Measurements from ENCODE around the gene LKAAEAR1.

Gene LKAAEAR1

DNA sequence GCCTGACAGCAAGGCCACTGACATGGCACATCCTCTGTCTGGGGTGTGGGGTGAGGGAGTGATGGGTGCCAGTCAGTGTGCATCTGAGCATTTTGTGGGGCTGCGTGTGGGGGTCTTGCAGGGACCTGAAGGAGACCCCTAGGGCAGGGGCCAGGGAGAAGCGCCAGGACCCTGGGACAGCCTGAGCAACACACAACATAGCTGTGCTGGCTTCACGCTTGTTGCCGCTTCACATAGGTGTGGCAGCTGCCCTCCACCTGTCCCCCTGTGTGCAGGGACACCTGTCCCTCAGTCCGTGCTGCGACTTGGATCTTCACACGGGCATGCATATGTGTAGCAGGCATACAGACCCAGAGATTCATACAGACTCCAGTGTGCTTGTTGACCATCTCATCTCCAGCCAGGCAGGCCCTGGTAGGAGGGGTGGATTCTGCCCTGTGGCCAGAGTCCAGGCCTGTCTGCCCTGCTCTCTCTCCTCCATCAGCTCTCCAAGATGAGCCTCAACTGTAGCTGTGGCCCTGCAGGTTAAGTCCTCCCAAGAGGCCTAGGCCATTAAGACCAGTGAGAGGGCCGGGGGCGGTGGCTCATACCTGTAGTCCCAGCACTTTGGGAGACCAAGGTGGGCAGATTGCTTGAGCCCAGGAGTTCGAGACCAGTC, 26.3 kb upstream of the LKAAEAR1 start:
- DNase-seq (ENCODE audit: low spot score): no peak

DNA sequence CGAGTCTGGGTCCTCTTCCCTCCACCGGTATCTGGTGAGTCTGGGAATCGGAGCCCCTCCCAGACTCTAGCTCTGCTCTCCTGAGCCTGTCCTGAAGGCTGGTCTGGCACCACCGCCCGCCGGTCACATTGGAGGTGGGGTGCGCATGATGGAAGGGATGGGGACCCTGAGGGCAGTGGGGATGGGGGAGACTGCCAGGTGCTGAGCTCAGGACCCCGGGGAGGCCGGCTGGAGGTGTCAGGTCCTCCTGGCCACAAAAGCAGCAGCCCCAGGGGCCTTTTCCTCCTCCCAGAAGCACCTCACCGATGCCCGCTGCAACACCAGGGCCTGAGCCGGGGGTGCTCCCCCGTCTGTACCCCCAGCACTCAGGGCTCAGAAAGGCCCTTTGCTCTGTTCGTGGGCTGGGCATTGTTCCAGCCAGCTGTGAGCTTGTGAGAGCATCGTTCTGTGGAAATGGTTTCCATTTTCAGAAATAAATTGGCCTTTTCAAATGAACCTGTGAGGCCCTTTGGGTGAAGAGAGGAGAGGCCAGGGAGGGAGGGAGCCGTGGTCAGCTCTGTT, 25.7 kb upstream of the LKAAEAR1 start:
- DNase-seq (ENCODE audit: low spot score): no peak

DNA sequence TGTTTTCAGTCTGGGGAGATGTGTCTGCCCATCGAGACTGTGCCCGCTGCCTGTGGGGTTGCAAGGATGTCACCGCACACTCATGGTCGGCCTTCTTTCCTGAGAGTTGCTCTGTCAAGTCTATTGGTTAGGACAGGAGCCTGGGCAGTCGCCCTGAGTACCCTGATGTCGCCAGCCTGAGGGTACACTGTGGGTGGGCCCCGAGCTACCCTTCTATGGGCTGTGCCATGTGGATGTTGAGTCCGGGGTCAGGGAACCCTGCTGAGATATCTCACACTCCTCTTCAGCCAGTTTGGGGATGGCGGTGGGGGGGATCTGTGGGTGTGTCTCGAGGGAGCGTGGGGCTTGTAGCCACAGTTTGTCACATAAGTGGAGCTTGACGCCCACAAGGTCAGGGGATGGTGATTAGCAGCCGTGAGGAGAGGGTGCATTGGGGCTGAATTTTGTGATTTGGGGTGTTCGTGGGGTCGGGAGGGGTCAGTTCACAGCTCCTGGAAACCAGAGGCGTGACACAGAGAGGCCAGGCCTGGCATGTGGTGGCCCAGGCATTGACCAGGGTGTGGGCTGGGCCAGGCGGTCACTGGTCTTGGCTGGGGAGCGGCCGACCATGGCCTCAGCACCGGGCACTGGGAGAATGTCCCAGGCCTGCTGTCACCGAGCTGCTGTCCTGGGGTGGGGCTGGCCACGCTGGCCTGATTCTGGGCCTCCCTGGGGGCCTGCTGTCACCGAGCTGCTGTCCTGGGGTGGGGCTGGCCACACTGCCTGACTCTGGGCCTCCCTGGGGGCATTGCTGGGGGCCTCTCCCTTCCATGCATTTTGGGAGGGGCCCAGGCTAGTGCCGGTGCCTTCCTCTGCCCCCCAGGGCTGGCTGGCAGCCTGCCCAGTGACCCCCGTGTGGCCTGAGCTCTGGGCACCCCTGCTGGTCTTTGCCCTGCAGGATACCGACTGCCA, 24.8 kb upstream of the LKAAEAR1 start:
- no peak for DNase-seq (ENCODE audit: low spot score)

DNA sequence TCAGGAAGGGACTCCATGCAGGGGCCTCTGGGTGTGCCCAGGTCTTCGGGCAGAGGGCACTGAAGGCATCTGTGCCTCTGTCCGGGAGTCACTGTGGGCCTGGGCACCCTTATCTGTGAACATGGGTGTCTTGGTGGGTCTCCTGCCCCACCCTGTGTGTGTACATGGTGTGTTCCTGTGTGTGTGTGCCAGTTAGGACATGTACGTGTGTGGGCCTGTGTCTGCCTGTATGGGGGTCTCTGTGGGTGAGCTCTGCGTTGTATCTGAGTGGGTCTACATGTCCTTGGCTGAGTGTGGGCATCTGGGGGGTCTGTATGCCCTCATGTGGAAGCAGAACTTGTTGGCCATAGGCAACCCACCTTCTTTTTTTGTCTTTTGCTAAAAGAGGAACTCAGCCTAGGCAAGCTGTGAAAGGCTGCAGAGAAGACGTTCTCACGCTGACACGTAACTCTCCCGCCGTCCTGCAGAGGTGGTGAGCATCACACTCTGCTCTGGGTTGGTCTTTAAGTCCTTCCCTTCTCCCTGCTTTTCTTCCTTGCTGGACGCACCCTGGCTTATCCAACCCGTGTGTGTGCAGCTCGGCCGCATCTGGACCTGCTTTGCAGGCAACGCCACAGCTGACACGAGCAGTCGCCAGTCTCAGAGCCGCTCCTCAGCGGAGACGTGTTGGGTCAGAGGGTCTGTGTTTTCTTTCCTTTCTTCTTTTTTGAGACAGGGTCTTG, 23.7 kb upstream of the LKAAEAR1 start:
- DNase-seq (ENCODE audit: low spot score): peak; percentile 70

DNA sequence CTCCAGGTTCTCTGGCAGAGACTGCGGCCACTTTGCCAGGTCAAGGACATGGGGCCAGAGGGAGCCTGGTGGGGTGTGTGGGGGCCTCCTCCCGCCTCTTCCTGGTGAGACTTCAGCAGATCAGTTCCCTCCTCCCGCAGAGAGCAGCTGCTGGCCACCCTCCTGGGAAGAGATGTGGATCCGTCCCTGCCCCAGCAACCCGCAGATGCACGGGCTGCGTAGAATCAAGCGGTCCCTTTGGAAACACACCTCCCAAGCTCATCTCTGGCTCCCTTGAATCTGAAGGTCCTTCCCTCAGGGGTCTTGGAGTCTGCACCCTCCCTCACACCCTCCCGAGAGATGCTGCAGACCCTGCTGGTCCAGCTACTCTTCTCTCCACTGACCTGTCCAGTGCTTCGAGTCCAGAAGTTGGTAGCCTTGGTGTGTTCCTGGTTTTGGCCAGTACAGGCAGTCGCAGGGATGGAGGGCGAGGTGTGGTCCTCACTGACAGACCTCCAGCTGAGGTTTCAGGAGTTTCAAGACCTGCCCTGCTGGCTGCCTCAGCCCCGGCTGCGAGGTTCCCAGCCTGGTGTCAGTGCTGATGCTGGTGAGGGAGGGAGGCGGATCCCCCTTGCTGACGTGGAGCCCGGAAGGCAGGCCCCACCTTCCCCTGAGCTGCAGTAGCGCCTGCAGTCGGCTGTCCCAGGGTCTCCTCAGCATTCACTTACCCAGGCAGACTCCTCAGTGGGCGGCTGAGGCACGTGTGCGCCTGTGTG, 23.0 kb upstream of the LKAAEAR1 start, which contains the start of gene NPBWR2:
Gene NPBWR2 (minus strand): TSS at position 585 of the 755 bp plus-strand sequence. CDS start 734 bp downstream, outside the sequence.
- DNase-seq (ENCODE audit: low spot score): peak; percentile 79

DNA sequence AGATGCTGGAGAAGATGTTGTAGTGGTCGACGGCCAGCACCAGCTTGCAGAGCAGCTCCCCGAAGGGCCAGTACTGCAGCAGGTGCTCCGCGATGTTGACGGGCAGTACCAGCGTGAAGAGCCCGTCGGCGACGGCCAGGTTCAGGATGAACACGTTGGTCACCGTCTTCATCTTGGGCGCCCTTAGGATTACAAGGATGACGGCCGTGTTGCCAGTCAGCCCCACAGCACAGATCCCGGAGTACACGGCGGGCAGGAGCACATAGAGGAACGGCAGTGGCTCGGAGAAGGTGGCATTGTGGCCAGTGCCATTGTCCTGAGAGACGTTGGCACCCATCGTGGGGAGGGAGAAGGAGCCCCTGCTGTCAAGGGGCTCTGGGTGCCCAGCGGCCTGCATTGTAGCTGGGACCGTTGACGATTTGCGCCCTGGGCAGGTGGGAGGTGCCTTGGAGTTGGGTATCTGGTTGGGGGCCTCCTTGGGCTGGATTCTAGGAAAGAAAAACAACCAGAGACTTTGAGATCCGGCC, 22.3 kb upstream of the LKAAEAR1 start:
- DNase-seq (ENCODE audit: low spot score): no peak

DNA sequence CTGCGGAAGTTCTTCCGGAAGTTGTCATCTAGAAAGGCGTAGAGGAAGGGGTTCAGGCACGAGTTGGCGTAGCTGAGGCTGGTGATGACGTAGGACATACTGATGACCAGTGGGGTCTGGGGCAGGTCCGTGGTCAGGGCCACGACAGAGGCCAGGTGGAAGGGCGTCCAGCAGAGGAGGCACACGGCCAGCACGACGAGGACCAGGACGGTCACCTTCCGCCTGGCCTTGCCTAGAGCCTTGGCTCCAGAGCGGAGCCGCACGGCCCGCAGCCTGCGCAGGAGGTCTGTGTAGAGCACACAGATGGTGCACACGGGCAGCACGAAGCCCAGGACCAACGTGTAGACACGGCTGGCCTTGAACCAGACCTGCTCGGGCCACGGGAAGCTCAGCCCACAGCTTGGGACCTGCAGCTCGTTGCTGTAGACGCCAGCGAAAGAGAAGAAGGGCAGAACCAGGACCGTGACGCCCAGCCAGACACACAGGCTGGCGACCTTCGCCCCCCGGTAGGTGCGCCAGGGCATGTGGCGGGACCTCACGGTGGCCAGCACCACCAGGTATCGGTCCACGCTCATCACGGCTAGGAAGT, 21.7 kb upstream of the LKAAEAR1 start:
- DNase-seq (ENCODE audit: low spot score): no peak

DNA sequence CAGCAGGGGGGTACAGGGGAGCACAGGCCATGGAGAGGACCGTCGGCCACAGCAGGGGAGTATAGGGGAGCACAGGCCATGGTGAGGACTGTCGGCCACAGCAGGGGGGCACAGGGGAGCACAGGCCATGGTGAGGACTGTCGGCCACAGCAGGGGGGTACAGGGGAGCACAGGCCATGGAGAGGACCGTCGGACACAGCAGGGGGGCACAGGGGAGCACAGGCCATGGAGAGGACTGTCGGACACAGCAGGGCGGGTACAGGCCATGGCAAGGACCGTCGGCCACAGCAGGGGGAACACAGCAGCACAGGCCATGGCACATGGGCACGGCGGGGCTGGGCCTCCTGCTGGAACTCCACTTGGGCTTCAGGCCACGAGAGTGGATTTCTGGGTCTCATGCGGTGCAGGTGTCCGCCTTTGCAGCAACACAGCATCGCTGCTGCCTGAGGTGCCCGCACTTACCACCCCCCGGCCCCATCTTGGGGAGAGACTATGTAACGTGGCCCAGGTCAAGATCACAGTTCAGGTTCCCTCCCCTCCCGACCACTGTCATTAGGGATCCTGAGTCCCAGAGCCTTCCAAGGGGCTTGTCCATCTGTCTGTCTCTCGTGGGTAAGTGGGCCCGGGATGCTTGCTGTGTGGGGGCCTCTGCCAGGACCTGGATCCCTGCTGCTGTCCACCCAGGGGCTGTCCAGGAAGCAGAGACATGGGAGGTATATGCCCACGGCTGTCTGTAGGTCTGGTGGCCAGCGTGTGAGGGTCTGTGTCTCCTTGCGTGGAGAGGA, 20.7 kb upstream of the LKAAEAR1 start:
- no peak for DNase-seq (ENCODE audit: low spot score)

DNA sequence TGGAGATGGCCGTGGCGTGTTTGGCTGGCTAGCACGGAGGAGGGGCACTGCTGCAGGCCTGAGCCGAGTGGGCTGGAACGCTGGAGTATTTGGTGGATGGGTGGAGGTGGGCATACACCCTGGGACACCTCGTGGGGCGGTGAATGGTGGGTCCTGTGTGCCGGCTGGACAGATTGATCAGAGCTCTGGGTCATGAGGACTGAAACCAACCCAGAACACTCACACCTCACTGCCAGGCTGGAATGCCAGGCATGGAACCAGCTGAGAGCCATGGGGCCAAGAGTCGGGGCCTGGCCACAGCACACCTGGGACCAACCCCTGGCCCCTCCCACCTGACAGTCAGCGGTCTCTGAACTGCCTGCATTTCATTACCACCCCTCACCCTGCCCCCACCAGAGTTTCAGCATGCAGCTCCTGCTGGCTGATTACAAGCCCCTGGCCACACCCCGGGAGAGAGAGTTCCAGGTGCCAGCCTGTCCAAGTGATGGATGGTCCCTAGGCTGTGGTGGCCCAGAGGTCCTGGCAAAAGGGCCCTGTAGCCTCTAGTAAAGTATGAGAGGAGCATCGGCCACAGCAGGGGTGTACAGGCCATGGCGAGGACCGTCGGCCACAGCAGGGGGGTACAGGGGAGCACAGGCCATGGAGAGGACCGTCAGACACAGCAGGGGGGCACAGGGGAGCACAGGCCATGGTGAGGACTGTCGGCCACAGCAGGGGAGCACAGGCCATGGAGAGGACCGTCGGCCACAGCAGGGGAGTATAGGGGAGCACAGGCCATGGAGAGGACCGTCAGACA, 19.9 kb upstream of the LKAAEAR1 start:
- no peak for DNase-seq (ENCODE audit: low spot score)

DNA sequence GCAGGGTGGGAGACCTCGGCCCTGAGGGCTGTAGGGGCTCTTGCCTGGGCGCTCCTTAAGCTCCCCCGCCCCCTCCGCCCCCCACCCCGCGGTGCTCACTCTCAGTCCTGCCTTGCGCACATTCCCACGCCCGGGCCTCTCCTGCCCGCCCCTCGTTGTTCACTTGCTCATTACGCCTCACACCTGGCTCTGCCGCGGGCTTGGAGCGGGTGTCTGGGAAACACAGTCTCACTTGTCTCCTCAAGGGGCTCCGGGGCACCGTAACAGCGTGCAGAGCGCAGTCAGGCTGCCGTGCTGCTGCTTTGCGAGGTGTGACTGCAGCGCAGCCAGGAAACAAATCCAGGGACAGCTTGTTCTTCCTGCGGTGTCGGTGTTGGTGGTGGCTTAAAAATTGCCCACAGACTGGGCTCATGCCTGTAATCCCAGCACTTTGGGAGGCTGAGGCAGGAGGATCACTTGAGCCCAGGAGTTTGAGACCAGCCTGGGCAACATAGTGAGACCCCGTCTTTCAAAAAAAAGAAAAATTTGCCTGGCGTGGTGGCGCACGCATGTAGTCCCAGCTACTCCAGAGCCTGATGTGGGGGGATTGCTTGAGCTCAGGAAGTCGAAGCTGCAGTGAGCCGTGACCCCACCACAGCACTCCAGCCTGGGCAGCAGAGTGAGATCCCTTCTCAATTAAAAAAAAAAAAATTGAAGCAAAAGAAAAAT, 18.6 kb upstream of the LKAAEAR1 start:
- DNase-seq (ENCODE audit: low spot score): peak; percentile 64

DNA sequence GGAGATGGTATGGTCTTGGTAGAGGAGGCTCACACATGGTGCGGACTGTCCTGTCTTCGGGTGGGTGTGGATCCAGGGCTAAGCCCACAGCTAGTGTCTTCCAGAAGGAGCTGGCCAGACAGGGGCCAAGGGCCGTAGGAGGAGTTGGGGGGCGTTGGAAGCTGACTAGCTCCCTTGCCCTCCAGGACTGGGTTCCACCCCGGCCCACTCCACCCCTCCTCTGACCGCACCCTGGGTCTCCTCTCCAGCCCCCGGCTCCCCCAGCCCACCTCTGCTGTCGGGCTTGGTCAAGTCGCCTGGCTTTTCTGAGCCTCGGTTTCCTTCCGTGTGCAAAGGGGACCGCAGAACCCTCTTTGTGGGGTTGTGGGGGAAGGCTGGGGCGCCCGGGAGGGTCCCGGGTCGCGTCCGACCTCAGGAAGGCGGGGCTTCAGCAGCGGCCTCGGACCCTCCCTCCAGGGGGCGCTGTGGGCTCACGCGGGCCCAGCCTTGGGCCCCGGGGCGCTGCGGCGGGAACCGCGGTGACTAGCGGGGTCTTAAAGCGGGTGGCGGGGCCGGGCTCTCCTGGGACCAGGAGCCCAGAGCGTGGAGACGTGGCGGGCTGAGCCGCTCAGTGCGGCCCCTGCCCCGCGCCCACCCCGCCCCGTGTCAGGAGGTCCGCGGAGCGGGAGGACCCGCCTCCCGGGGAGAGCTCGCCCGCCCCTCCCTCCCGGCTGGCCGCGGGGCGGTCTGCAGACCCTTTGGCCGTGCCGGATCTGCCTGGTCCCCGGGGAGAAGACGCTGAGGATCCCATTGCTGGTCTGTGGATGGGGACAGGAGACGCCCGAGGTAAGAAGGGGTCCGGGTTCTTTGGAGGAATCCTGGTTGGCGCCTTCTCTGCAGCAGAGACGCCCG, 17.8 kb upstream of the LKAAEAR1 start:
- peak; percentile 82 for DNase-seq (ENCODE audit: low spot score)

DNA sequence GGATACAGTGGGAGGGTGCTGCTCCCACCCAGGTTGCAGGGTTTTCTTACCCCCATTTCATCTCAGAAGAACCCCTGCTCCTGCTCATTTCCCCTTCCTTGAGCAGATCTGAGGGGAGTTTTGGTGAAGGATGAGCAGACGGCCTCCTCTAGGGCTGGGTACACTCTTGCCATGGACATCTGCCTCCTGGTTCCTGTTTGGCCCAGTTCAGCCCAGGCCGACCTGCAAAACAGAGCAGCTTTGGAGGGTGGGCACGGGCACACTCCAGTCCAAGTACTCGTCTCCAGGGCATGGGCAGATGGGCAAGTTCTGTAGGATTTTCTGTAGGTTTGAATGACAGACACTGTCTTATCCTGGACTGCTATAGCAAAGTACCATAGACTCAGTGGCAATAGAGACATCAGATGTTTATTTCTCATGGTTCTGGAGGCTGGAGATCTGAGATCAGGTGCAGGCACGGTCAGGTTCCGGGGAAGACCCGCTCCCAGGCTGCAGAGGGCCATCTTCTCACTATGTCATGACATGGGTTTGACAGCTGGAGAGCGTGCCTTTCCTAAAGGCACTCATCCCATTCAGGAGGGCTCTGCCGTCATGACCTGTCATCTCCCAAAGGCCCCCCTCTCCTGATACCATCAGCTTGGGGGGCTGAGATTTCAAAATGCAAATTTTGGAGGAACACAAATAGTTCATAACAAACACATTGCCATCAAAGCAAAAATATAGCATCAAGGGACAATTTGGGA, 16.9 kb upstream of the LKAAEAR1 start:
- DNase-seq (ENCODE audit: low spot score): no peak

DNA sequence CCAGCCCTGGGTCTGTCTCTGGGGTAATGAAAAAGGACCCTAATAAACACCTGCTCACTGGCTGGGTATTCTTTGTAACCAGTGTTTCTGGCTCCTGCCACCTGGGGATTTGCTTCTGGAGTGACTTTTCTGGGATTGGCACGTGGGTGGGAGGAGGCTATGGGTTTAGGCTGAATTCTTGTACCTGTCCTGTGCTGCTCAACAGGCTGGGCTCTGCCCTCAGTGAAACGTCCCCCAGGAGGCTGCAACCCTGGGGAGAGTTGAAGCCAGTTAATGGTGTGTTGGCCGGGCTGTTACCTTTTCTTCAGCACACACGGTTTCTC, 16.3 kb upstream of the LKAAEAR1 start:
- no peak for DNase-seq (ENCODE audit: low spot score)

DNA sequence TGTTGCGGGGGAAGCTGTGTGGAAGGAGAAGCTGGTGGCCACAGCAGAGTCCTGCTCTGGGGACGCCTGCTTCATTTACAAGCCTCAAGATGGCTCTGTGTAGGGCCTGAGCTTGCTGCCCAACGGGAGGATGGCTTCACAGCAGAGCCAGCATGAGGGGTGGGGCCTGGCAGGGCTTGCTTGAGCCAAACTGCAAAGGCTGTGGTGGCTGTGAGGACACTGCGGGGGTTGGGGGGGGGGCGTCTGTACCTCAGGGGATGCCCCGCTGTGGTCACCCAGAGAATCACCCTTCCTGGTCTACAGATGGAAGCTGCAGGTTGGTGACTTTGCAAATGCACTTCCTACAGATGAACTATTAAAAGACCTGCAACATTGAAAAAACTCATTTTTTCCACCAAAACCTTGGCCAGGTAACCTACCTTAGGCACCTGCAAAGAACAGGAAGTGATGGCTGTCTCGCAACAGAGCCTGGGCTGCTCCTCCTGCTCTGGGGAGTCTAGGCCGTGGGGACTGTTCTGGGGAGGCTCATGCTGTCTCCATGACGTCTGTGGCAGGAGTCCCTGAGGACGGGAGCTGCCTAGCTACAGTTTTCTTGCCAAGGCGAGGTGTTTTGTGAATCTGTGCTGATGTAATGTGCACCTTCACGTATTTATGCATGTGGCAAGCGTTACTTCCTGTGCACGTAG, 15.8 kb upstream of the LKAAEAR1 start:
- peak; percentile 92 for DNase-seq (ENCODE audit: low spot score)

DNA sequence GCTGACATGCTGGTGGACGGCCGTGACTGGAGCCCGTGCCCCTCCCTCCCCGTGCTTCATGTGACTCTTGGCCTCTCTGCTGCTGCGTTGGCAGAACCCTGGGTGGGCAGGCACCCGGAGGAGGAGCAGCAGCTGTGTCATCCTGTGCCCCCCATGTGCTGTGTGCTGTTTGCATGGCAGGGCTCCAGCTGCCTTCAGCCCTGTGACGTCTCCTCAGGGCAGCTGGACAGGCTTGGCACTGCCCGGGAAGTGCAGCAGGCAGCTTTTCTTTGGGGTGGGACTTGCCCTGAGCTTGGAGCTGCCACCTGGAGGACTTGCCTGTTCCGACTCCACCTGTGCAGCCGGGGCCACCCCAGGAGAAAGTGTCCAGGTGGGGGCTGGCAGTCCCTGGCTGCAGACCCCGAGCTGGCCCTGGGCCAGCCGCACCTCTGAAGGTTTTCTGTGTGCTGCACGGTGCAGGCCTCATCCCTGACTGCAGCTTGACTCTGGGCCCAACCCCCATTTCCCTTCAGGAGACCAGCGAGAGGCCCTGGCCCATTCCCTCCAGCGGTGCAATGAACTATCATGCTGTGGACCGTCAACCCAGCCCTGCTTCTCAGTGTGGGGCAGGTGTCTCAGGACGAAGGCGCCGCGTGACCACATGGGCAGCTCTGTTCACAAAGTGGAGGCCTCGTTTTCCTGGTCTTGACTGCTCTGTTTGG, 15.0 kb upstream of the LKAAEAR1 start:
- DNase-seq (ENCODE audit: low spot score): no peak
